HG02610 (cell line): Measurements from ENCODE around the gene NFIA.
"Not testable (repeated sequence)": the region's sequence is repeated elsewhere in the genome, so short reads cannot be mapped to it uniquely, and the experiment has no call there.

Experiments
- ATAC-seq: cut with Tn5 transposase; IDR thresholded peaks from one replicate; pipeline ENCODE4 v1.9.1; 2021; ENCODE audit warnings: mild to moderate bottlenecking, moderate library complexity; ENCODE audit not compliant: unreplicated experiment

The NFIA gene

GRCh38 chr1:61124696-61125095, 42.3 kb downstream of the NFIA start:
- no peak for ATAC-seq

- ATAC-seq: no peak
Observed at GRCh38 chr1:61125263-61125662, 42.9 kb downstream of the NFIA start.

GRCh38 chr1:61125895-61126294, 43.5 kb downstream of the NFIA start:
- no peak for ATAC-seq

- ATAC-seq: not testable (repeated sequence)
Observed at GRCh38 chr1:61126843-61127242, 44.5 kb downstream of the NFIA start.

- no peak for ATAC-seq
Observed at GRCh38 chr1:61130338-61131000, 48.1 kb downstream of the NFIA start.

GRCh38 chr1:61131248-61131647, 48.9 kb downstream of the NFIA start:
- ATAC-seq: no peak

GRCh38 chr1:61131716-61132115, 49.4 kb downstream of the NFIA start:
- no peak for ATAC-seq

- ATAC-seq: no peak
Observed at GRCh38 chr1:61132176-61132638, 49.8 kb downstream of the NFIA start.

- no peak for ATAC-seq
Observed at GRCh38 chr1:61132645-61133334, 50.4 kb downstream of the NFIA start.

GRCh38 chr1:61133335-61134019, 51.1 kb downstream of the NFIA start:
- ATAC-seq: no peak

GRCh38 chr1:61135291-61135690, 52.9 kb downstream of the NFIA start:
- ATAC-seq: no peak

GRCh38 chr1:61138305-61138704, 55.9 kb downstream of the NFIA start:
- no peak for ATAC-seq

- ATAC-seq: no peak
Observed at GRCh38 chr1:61138921-61139774, 56.8 kb downstream of the NFIA start.

GRCh38 chr1:61139775-61140549, 57.6 kb downstream of the NFIA start:
- no peak for ATAC-seq

- no peak for ATAC-seq
Observed at GRCh38 chr1:61140778-61141177, 58.4 kb downstream of the NFIA start.

- no peak for ATAC-seq
Observed at GRCh38 chr1:61141288-61142042, 59.1 kb downstream of the NFIA start.

- ATAC-seq: no peak
Observed at GRCh38 chr1:61142043-61142440, 59.7 kb downstream of the NFIA start.

- ATAC-seq: no peak
Observed at GRCh38 chr1:61142726-61143500, 60.6 kb downstream of the NFIA start.
